ENCODE data around the gene SLC25A13. TPM values are rescaled to one million over a fixed set of nuclear protein-coding genes. Genes with fewer than 3 reads are reported as not detected.
A peak's percentile ranks its signal among the peaks of the same experiment; 100 is the strongest.

Gene SLC25A13
- total RNA-seq, 2 donors from 2014 or later, result 94.3 to 114 TPM

- no peaks in the 10 kb centered on the region for H3K27me3 Mint-ChIP-seq (ENCODE audit: insufficient read depth)
- 79 to 83% methylated on average over 1 to 4 of the region's 4 CpGs for WGBS, 2 experiments (ENCODE audit: insufficient coverage in 1 of 2, insufficient read length in 1 of 2)
These were observed 7.3 kb downstream of the SLC25A13 start for GRCh38 chr7:96314402-96315124.

GRCh38 chr7:96313940-96314339 is 8.0 kb downstream of the SLC25A13 start:
- WGBS, 2 experiments (ENCODE audit: insufficient coverage in 1 of 2, insufficient read length in 1 of 2), result 89 to 95% methylated on average over 2 to 3 of the region's 3 CpGs
- Histone ChIP-seq H3K27me3 (ENCODE audit: control insufficient read depth, insufficient read depth, low read length, poor library complexity, severe bottlenecking) (no peaks in the 10 kb centered on the region), H3K4me3 (ENCODE audit: low read length) (no peak overlapping the region), H3K4me1 (ENCODE audit: control insufficient read depth, insufficient read depth, low read length) (peaks cover 21% of the 10 kb centered on the region), H3K27ac (ENCODE audit: low read depth, low read length) (no peak overlapping the region), H3K9me3 (ENCODE audit: control insufficient read depth, low read length) (no peaks in the 10 kb centered on the region), H3K9ac (ENCODE audit: extremely low read depth, low read length, poor library complexity, severe bottlenecking) (no peak overlapping the region), H3K36me3 (ENCODE audit: control insufficient read depth, insufficient read depth, low read length) (peaks cover 32% of the 10 kb centered on the region)
- H3K27ac Mint-ChIP-seq, result peak overlapping the region; percentile 90
- peaks cover 74% of the 10 kb centered on the region for H3K4me1 Mint-ChIP-seq
- no peak overlapping the region for H3K4me3 Mint-ChIP-seq
- no peak for TF ChIP-seq CTCF (conservative IDR thresholded peaks at IDR 0.05)
- no peaks in the 10 kb centered on the region for H3K9me3 Mint-ChIP-seq
- no peak for DNase-seq
- H3K27me3 Mint-ChIP-seq (ENCODE audit: insufficient read depth), result no peaks in the 10 kb centered on the region
- peaks cover 17% of the 10 kb centered on the region for H3K36me3 Mint-ChIP-seq (ENCODE audit: low read depth)

More at GRCh38 chr7:96314402-96315124, 7.3 kb downstream of the SLC25A13 start:
- peak; percentile 85 for DNase-seq
- Mint-ChIP-seq H3K4me1 (peaks cover 70% of the 10 kb centered on the region), H3K4me3 (no peak overlapping the region), H3K27ac (peak overlapping the region; percentile 90), H3K36me3 (ENCODE audit: low read depth) (peaks cover 17% of the 10 kb centered on the region), H3K9me3 (no peaks in the 10 kb centered on the region)
- peaks cover 19% of the 10 kb centered on the region for H3K4me1 ChIP-seq (ENCODE audit: control insufficient read depth, insufficient read depth, low read length)
- H3K9me3 ChIP-seq (ENCODE audit: control insufficient read depth, low read length), result no peaks in the 10 kb centered on the region
- H3K27me3 ChIP-seq (ENCODE audit: control insufficient read depth, insufficient read depth, low read length, poor library complexity, severe bottlenecking), result no peaks in the 10 kb centered on the region
- H3K4me3 ChIP-seq (ENCODE audit: low read length), result no peak overlapping the region
- no peak overlapping the region for H3K9ac ChIP-seq (ENCODE audit: extremely low read depth, low read length, poor library complexity, severe bottlenecking)
- no peak overlapping the region for H3K27ac ChIP-seq (ENCODE audit: low read depth, low read length)
- no peak for TF ChIP-seq CTCF (conservative IDR thresholded peaks at IDR 0.05)
- peaks cover 26% of the 10 kb centered on the region for H3K36me3 ChIP-seq (ENCODE audit: control insufficient read depth, insufficient read depth, low read length)

- Histone ChIP-seq H3K27me3 (ENCODE audit: control insufficient read depth, insufficient read depth, low read length, poor library complexity, severe bottlenecking) (no peaks in the 10 kb centered on the region), H3K4me1 (ENCODE audit: control insufficient read depth, insufficient read depth, low read length) (peaks cover 22% of the 10 kb centered on the region), H3K36me3 (ENCODE audit: control insufficient read depth, insufficient read depth, low read length) (peaks cover 34% of the 10 kb centered on the region), H3K9ac (ENCODE audit: extremely low read depth, low read length, poor library complexity, severe bottlenecking) (no peak overlapping the region), H3K27ac (ENCODE audit: low read depth, low read length) (no peak overlapping the region), H3K4me3 (ENCODE audit: low read length) (no peak overlapping the region), H3K9me3 (ENCODE audit: control insufficient read depth, low read length) (no peaks in the 10 kb centered on the region)
- Mint-ChIP-seq H3K36me3 (ENCODE audit: low read depth) (peaks cover 16% of the 10 kb centered on the region), H3K4me3 (no peak overlapping the region), H3K4me1 (peaks cover 74% of the 10 kb centered on the region), H3K27ac (no peak overlapping the region), H3K27me3 (ENCODE audit: insufficient read depth) (no peaks in the 10 kb centered on the region), H3K9me3 (no peaks in the 10 kb centered on the region)
- 91 to 93% methylated on average over 4 of the region's 4 CpGs for WGBS, 2 experiments (ENCODE audit: insufficient coverage in 1 of 2, insufficient read length in 1 of 2)
- TF ChIP-seq CTCF (conservative IDR thresholded peaks at IDR 0.05), result no peak
- DNase-seq, result no peak
These were observed 9.4 kb downstream of the SLC25A13 start for GRCh38 chr7:96312502-96312901.

All from endodermal cell (in vitro differentiated cells).